GM12875 (cell line): Measurements from ENCODE around the gene SIM1.

Source experiments
- H3K4me3 ChIP-seq: one replicate; pipeline ENCODE4 v1.5.1; 2011; ENCODE audit warnings: low read depth, low read length, control low read depth
- TF ChIP-seq, protein P1 (sequence below): IDR thresholded peaks from 2 replicates; pipeline ENCODE4 v1.5.1; 2011; ENCODE audit warnings: low read depth, mild to moderate bottlenecking, control low read depth, inconsistent platforms, low read length, moderate library complexity, borderline replicate concordance; ENCODE audit not compliant: insufficient read depth

SIM1 gene

DNA sequence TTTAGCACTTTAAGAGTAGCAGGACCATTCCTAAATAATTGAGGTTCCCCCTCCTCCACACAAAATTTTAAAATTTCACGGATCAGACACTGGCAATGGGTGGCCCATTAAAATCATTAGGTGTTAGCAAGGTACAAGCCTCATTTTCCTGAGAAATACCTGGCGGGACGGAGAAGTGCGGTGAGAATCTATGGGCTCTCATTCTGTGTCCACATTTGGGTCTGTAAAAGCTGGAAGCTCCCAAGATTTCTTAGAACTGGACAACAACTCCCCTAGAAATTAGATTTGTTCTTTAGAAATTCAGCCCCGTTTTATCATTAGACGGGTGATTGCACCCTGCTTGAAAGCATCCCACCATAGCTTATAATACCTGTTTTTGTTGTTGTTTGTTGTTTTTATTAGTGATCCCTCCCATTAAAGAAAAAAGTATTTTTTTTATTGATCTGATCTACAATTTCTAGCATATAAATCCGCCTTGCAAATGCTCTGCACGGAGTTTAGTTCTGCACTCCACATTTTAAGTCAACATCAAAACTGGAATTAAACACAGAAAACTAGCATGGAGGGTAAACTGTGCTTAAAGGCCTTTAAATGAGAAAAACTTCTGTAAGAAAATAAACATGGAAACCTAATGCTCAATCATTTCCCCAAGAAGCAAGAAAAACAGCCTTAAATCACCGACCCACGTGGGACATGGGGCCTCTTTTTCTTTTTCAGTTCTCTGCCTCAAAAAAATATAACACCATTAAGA is 5.7 kb downstream of the SIM1 start:
- H3K4me3 ChIP-seq = no peak overlapping the region
- TF ChIP-seq, protein P1, sequence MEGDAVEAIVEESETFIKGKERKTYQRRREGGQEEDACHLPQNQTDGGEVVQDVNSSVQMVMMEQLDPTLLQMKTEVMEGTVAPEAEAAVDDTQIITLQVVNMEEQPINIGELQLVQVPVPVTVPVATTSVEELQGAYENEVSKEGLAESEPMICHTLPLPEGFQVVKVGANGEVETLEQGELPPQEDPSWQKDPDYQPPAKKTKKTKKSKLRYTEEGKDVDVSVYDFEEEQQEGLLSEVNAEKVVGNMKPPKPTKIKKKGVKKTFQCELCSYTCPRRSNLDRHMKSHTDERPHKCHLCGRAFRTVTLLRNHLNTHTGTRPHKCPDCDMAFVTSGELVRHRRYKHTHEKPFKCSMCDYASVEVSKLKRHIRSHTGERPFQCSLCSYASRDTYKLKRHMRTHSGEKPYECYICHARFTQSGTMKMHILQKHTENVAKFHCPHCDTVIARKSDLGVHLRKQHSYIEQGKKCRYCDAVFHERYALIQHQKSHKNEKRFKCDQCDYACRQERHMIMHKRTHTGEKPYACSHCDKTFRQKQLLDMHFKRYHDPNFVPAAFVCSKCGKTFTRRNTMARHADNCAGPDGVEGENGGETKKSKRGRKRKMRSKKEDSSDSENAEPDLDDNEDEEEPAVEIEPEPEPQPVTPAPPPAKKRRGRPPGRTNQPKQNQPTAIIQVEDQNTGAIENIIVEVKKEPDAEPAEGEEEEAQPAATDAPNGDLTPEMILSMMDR = no peak

DNA sequence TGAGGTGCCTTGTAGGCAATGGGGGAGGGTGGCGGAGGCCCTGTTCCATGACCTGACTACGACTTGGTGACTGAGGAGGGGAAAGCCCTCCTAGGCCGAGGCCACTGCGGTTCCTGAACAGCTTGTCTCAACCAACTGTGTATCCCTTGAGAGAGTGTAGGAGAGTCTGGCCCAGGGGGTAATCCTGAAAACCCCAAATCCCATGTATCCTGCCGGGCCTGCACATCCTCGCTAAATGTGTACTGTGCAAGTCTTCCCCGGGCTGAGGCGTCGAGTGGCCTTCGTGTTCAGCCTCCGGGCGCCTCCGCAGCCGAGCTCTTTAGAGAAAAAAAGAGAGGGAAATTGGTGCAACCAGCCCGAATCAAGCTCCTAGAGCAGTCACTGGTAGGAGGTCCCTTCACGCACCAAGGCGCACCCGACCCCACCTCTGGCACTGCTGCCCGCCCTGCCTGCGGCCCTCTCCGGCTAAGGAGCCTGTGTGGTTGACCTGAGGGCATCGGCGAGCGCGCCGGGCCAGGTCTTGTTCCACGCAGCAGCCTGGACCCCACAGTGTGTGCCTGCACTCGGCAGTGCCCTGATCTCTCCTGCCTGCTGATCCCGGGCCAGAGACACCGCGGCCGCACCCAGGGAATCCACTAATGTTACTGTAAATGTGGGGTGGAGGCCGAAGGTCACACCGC is 7.3 kb downstream of the SIM1 start:
- TF ChIP-seq, protein P1 = no peak
- H3K4me3 ChIP-seq = no peak overlapping the region

DNA sequence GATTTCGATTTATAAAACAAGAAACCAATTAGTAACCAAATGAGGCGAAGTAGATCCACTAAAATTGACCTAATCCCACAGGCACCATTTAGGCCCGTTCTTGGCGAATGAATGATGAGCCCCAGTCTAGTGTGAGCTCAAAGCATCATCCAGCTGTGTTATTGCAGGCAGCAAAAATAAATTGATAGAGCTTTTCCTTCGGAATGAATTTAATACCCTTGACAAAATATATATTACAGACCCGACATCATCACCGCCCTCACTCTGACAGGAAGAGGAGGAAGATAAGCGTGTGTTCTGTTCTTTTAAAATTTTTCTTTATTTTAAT is 7.8 kb downstream of the SIM1 start:
- no peak overlapping the region for H3K4me3 ChIP-seq
- TF ChIP-seq, protein P1 = no peak

DNA sequence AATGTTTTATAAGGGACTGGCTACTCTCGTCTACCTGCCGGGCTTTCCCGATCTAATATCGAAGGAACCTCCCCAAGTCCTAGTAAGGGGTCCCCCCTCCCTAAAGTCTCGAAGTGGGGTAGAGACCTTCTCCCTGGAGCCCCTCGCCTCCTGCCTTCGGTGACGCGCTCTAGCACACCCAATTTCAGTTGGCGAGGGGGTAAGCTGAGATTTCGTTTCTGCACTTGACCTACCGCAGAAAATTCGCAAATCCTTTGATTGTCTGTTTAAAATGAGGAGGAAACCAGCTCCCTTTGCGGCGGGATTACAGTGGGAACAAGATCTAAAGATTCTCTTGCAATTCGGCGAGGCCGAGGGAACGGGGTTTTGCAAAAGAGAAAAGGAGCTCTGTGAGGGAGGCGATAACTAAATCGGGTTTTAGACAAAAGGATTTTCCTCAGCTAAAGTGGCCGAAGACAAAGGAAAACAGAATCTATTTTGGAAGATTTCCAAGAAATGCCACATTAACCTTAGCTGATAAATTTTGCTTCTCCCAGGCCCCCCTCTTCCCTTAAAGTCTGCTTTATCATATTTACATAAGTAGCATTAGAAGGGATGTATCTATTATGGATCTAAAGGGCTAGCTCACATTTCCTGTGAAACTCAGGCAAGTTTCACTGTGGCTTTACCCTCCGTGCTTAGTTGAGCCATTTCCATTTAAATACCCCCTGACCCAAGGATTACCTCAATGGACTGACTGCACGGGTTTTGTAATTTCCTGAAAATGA is 8.4 kb downstream of the SIM1 start:
- H3K4me3 ChIP-seq = no peak overlapping the region
- TF ChIP-seq, protein P1 = no peak

DNA sequence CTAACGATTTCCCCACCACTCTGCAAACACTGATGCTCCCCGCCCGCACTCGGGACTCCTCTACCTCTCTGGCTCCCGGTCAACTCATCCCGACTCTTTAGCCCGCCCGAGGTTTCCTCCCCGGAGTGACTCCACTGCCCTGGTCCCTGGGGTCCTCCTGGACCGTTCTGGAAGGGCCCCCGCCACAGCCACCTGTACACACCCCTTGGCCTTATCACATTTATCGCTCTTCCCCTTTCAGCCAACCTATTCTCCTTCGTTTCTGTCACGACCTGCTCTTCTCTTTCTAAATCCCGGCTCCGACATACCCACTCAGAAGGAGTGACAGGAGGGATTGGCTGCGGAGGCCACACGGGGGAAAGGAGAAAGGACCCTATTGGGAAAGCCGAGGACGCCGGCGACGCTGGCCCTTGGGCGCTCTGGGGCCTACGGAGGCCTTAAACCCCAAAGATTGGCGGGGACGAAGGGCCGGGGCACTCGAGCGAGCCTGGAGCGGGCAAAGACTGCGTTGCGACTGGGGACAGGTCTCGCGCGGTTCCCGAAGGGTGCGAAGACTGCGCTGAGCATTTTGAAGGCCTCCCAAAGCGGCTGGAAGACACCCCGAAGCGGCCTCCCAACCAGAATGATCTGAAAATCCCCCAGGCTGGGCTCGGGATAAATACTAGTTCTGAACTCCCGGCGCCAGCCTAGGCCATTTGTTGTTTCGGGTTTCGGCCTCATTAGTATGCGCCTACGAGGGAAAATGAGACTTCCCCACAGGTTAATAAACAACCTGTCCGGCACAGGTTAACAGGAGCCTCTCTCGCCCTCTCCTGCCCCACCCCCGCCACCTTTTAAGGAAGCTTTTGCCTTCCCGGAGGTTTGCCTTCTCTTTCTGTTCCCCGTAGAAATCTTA is 9.2 kb downstream of the SIM1 start:
- TF ChIP-seq, protein P1 = no peak
- no peak overlapping the region for H3K4me3 ChIP-seq

DNA sequence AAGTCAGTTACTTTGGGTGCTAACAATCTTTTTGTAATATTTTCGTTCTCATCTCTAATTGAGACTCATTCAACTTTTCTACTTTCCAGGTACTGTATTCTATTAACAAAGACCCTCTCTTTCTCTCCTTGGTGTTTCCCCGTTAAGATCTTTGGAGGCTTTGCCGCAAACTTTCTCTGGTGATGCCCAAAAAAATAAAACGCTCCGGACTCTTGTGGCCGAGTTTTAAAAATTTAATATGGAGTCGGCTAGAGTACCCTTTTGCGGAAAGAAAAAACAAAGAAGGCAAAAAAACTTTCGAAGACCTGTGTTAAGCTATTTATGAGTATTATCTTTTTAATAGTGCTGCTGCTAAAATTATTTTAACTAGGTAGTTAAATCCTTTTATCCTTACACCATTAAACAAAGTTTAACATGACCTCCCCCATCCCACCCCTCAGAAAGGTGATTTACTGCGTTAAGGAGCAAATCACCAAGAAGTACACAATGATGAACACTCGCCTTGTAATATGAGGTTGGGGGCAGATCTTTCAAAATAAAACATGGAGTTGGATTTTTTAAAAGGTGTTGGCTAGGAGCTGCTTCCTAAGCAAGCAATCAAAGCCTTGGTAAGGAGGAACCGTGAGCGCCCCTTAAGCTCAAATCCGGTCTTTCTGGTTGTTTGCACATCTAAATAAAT is 10.0 kb downstream of the SIM1 start:
- no peak overlapping the region for H3K4me3 ChIP-seq
- TF ChIP-seq, protein P1 = no peak
